ENCODE results near the gene ELF3.
"Not testable (repeated sequence)": the region's sequence is repeated elsewhere in the genome, so short reads cannot be mapped to it uniquely, and the experiment has no call there.

ELF3 gene

DNA sequence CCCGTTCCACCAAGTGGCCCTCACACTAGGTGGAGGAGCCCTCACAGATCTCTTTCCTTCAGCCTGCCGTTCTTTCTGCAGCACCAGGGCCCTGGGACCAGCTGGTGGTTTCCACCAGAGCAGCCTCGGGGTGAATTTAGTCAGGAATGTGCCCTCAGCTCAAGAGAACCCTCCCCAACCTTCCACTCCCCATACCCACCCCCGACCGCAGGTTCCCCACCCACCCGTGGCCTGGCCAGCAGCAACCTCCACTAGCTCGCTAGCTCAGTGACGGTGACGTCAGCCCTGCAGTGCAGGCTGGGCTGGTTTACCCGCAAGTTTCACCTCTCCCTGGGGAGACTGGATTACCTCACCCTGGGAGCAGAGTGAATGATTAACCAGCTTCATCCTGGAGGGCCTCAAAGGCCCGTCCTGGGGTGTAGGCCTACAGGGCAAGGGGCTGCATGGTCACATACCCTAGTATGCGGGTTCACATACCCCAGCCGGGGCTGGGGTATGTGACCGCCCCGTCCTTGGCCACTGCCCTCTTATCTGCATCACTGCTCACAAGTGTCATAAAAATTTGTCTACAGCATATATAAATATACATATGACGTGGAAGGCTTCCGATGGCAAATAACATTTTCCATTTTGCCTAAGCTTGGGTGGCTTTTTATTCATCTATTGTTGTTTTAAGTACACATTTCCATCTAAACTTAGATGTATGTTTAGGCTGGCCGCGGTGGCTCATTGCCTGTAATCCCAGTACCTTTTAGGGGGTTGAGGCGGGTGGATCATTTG is 24.5 kb downstream of the ELF3 start:
- DNase-seq (ENCODE audit: low read depth in 2 of 2): no peak

DNA sequence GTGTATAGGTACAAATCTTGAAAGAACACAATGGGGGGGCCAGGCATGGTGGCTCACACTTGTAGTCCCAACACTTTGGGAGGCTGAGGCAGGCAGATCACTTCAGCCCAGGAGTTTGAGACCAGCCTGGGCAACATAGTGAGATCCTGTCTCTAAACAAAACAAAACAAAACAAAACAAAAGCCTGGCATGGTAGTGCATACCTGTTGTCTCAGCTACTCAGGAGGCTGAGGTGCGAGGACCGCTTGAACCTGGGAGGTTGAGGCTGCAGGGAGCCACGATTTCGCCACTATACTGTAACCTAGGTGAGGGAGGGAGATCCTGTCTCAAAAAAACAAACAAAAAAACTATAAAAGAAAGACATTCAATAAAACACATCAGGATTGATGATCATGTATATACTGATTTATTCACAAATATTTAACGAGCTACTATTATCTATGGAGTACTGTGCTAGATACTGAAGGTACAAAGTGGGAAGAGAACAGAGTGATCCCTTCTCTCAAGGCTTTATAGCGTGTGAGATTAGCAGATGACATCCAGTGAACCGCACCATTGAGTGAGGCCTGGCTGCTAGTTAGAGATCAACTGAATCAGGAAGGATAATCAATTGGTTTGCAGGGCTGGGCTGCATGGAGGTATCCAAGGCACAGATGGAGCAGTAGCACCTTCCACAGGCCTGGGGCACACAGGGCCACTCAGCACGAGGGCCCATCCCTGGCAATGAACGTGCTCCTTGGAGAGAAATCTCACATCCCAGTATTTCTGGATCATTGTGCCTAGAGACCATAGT is 26.4 kb downstream of the ELF3 start:
- DNase-seq (ENCODE audit: low read depth in 2 of 2): no peak

DNA sequence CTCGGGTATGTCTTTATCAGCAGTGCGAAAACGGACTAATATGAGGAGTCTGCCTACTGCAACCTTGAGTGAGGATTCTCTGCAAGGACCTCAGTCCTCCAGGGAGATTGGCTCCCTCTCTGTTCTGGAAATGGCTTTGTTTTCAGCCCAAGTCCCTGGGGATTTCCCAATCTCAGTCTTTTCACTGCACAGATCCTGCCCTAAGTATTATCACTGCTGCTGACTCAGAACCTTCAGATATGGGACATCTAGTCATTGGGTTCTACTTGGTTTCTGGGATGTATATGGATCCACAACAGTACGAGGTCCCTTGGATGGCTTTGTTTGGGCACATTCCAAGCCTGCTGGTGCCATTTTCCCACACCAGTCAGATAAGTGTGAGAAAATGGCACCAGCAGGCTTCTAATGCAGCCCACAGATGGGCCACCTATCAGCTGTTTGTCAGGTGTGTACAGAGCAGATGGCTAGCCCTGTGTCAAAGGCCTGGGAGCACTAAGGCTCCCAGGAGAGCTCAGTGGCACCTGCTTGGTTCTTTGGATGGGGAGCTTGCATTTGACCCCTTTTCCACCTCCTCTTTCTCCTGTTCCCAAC is 27.4 kb downstream of the ELF3 start:
- no peak for DNase-seq (ENCODE audit: low read depth in 2 of 2)

GRCh38 chr1:202038688-202039346 is 28.4 kb downstream of the ELF3 start:
- DNase-seq (ENCODE audit: low read depth in 2 of 2): no peak

DNA sequence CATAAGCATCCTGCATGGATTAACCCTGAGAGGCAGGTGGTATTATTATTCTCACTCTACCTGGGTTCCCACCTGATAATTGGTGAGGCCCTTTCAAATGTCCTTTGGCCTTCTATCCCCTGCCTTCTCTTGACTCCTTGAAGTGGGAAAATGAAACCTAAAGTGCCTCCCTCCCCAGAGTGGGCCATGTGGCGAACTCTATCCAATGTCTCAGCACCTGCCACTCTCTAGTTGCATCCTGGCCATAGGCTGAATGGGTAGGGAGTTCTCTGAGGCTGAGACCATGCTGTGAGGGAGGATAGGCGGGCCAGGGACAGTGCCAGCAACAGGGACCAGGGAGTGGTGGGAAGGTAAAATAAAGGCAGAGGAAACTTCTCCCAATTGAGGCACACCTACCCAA is 35.3 kb downstream of the ELF3 start:
- DNase-seq (ENCODE audit: low read depth in 2 of 2): no peak

DNA sequence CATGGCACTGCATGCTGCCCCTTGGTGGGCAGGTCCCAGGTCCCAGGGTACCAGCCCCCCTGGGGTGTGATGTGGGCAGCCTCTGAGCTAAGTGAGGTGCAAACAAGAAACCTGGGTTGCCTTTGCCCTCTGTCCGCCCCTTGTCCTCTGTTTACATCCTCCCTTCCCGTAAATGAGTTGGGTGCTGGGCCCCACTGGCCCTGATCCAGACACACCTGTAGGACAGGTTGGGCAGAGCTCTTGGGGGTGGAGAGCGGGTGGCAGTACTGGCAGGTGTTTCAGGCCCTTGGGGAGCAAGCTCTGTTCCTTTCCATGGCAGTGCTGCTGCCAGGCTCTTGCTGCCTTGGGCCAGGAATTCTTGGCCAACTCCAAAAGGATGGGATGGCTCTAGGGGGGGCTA is 35.8 kb downstream of the ELF3 start:
- DNase-seq (ENCODE audit: low read depth in 2 of 2): no peak

DNA sequence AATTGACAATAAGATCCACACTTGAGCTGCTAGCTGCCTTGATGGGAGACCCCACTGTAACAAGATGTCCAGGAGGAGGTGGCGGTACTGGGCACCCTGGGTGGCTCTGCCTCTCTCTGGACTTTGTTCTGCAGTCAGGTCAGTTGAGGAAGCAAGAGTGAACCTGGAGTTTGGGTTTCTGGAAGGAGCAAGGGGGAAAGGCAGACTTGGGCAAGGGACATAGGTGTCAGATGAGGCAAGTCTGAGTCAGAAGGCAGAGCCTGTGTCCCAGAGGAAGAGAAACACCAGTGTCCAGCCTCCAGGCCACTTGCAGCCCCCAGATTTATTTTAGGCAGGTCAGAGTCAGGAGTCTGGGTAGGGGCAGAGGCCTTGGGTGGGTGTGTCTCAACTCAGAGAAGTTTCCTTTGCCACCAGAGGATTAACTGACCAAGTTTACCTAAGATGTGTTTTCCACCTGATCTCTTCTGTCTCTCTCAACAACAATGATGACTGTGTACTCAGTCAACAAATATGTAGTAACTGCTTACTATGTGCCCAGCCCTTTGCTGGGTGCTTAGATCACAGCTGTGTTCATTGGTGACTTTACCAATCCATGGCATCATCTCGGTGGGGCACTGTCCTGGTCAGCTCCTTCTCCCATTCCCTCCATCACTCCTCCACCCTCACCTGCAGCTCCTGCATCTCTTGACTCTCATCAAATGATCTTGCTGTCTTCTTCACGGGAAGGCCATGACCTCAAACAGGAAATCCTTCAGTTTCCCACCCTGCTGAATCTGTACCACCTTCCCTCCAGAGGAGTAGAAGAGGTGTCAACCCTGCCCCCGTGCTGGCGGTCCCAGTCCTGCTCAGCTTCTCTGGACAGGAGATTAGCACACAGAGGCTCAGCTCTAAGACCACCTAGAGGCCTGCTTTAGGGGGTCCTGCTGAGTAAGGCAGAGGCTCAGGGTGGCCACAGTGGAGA is 36.6 kb downstream of the ELF3 start:
- DNase-seq (ENCODE audit: low read depth in 2 of 2): no peak

- no peak for DNase-seq (ENCODE audit: low read depth in 2 of 2)
Measured at GRCh38 chr1:202047977-202048376, 37.6 kb downstream of the ELF3 start.

GRCh38 chr1:202049129-202049528 is 38.7 kb downstream of the ELF3 start:
- DNase-seq (ENCODE audit: low read depth in 2 of 2): no peak

- no peak for DNase-seq (ENCODE audit: low read depth in 2 of 2)
Measured at GRCh38 chr1:202054094-202054493, 43.7 kb downstream of the ELF3 start.

- DNase-seq (ENCODE audit: low read depth in 2 of 2): not testable (repeated sequence)
Measured at GRCh38 chr1:202054673-202055072, 44.3 kb downstream of the ELF3 start.

GRCh38 chr1:202056644-202057334 is 46.4 kb downstream of the ELF3 start:
- DNase-seq (ENCODE audit: low read depth in 2 of 2): no peak

GRCh38 chr1:202057335-202057704 is 46.9 kb downstream of the ELF3 start:
- DNase-seq (ENCODE audit: low read depth in 2 of 2): not testable (repeated sequence)

- DNase-seq (ENCODE audit: low read depth in 2 of 2): no peak
Measured at GRCh38 chr1:202058001-202058908, 47.9 kb downstream of the ELF3 start.

DNA sequence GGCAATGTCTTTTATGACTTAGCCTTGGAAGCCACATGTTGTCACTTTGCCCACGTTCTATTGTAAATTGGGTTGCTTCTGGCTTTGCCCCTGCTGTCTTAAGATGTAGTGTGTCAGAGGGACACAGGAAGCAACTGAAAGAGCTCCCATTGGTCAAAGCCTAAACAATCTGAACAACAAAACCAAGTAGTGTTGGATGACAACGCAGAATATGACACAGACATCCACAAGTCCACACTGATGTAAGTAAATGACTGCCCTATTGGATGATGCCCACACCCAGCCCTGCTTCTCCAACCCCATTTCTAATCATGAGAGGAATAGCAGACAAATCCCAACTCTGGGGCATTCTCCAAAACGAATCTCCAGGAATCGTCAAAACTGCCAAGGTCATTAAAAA is 50.7 kb downstream of the ELF3 start:
- DNase-seq (ENCODE audit: low read depth in 2 of 2): no peak

GRCh38 chr1:202061787-202062186 is 51.4 kb downstream of the ELF3 start:
- not testable (repeated sequence) for DNase-seq (ENCODE audit: low read depth in 2 of 2)

DNA sequence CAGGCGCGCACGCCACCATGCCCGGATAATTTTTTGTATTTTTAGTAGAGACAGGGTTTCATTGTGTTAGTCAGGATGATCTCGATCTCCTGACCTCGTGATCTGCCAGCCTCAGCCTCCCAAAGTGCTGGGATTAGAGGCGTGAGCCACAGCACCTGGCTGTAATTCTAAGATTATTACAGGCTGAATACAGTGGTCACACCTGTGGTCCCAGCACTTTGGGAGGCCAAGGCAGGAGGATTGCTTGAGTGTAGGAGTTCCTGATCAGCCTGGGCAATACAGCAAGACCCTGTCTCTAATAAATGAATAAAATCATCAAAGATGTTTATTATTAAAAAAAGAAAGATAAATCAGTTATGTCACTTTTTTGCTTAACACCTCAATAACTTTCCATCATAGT is 52.2 kb downstream of the ELF3 start:
- not testable (repeated sequence) for DNase-seq (ENCODE audit: low read depth in 2 of 2)

DNA sequence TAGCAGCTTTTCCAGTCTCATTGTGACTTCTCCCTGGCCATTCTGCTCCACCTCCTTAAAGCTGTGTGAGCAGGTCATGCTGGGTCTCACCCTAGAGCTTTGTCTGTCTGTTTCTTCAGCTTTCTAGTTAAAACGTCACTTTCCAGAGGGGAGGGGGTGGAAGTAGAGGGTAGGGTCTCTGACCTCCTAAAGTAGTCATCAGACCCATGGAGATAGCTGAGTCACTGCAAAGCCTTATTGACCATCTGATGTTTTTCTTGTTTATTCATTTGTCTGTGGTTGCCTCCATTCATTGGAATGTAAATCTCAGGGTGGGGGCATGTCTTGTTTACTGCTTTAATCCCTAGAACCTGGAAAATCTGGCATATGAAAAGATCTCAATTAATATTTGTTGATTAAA is 52.7 kb downstream of the ELF3 start:
- DNase-seq (ENCODE audit: low read depth in 2 of 2): no peak

GRCh38 chr1:202064889-202065312 is 54.5 kb downstream of the ELF3 start:
- DNase-seq (ENCODE audit: low read depth in 2 of 2): not testable (repeated sequence)

Data from stimulated activated CD8-positive, alpha-beta memory T cell treated with anti-CD3 and anti-CD28 coated beads, Interleukin-7, amount 100 ng/mL, for 4 hours (primary cell).